ENCODE measurements around the gene GOLIM4.
A peak's percentile ranks its signal among the peaks of the same experiment; 100 is the strongest.
"Not testable (repeated sequence)": the region's sequence is repeated elsewhere in the genome, so short reads cannot be mapped to it uniquely, and the experiment has no call there.

GOLIM4 gene

DNA sequence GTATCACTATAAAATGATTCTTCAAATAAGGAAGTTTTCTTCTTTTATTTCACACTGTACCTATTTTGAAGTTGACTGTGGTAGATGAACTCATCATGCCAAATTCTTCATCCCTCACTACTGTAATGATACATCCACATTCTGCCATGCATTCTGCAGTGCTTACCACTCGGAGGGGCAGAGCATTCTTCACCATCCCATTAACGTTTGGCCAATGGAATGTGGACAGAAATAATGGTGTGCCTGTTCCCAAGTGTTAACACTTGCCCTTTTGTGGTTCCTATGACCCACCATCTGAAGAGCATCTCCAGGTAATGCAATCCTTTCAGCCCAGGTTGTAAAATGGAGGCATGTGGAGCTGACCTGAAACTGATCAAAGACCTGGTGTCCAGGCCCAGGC lies 18.6 kb downstream of the GOLIM4 start:
- peak; percentile 93 for DNase-seq (ENCODE audit: low spot score)

DNA sequence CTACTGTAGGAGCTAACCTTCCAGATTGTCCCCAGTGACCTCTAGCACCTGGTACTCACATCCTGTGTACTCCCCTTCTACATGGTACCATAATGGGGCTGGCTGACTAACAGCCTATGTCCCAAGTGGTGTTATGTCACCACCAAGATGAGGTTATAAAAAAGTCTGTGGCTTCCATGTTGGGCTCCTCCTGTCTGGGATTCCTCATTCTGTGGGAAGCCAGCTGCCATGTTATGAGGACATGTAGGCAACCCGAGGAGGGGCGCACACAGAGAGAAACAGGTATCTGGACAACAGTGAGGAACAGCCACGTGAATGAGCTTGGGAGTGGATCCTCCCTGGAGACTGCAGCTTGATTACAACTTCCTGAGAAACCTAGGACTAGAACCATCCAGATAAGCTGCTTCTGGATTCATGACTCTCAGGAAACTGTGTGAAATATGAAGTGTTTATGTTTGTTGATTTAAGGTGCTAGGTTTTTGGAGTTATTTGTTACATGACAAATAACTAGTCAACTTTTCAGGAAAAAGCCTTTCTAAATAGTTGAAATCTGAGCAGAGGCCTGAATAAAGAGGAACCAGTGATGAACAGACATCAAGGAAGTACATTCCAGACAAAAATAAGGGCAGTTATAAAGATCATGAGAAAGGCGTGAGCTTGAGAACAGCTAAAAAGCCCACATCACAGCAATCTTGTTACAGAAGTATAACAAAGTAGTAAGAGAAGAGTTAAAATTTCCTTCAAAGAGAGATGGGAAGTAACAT lies 21.7 kb downstream of the GOLIM4 start:
- peak; percentile 6 for DNase-seq (ENCODE audit: low spot score)

DNA sequence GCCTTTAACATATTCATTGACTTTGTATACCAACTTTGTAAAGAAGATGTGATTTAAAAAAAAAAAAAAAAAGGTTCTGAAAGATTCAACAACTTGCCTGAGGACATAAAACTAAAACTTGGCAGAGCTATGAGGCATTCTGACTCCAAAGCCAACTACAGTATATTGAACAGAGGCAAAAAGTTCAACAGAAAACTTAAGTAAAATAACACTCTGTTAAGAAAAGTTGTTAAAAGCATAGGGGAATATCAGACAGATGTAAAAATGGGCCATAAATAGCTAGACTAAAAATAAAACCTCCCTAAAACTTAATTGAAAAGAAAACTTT lies 23.4 kb downstream of the GOLIM4 start:
- DNase-seq (ENCODE audit: low spot score): no peak

DNA sequence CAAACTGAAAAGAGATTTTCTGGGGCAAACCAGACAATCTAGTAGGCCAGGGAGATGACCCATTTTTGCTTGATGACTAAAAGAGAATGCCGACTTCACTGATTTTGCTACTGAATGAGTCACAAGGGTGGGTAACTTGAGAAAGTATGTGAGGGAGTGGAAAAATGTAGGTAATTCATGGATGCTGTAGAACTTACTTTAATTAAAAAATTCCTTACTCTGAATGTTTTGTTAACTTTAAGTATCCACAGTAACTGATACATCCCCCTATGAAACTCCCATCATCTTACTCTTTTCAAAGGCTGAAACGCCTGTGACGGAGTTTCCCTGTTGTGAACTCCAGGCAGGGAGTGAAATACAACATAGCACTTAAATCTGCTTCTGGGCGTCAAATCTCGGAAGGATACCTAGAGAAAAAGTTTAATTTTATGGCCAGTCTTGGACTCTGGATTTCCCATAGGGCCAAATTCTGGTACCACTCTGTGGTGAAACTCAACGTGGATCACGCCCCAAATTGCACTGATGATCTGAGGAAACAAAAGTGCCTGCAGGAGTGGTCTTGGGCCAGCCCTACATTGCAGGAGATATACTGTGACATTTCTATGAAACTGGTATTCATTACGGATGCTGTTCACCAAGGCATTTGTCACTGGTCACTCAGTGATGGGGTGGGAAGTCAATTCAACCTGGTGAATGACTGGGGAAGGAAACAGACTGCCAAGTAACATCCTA lies 24.0 kb downstream of the GOLIM4 start:
- peak; percentile 9 for DNase-seq (ENCODE audit: low spot score)

DNA sequence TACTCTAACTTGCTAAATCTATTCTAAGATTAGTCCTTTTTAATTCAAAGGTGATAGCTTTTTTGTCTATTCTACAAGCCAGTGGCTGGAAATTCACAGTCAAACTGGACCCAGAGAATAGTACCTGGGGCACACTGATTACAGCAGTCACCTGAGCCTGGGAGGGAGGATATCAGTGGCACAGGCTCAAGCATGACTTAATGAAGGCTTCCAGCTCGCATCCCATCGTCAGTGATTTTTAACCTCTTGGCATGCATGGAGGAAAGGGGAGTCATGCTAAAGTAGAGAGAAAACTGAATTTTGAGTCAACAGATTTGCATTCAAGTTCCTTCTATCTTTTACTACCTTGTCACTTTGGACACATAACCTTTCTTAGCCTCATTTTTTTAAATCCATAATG lies 24.8 kb downstream of the GOLIM4 start:
- no peak for DNase-seq (ENCODE audit: low spot score)

- no peak for DNase-seq (ENCODE audit: low spot score)
Measured at GRCh38 chr3:168068346-168068745, 27.4 kb downstream of the GOLIM4 start.

GRCh38 chr3:168066882-168067281 lies 28.8 kb downstream of the GOLIM4 start:
- no peak for DNase-seq (ENCODE audit: low spot score)

DNA sequence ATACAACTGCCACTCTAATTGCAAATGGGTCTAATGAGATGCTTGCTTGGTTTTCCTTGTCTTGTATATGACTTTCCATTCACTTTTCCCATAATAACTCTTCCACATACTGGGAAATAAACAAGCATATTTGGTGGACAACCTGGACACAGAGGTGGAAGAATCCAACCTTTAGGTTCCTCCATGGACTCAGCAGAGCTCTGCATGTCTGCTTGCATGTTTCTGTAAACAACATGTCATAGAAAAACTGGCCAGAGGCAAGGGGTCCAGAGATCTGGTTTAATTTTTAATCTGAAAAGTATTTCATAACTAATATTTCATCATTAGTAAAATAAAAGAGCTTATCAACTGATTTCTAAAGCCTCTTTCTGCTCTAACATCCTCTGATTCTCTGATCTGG lies 30.2 kb downstream of the GOLIM4 start:
- no peak for DNase-seq (ENCODE audit: low spot score)

- DNase-seq (ENCODE audit: low spot score): no peak
Measured at GRCh38 chr3:168063122-168063521, 32.6 kb downstream of the GOLIM4 start.

GRCh38 chr3:168062679-168063078 lies 33.0 kb downstream of the GOLIM4 start:
- DNase-seq (ENCODE audit: low spot score): no peak

DNA sequence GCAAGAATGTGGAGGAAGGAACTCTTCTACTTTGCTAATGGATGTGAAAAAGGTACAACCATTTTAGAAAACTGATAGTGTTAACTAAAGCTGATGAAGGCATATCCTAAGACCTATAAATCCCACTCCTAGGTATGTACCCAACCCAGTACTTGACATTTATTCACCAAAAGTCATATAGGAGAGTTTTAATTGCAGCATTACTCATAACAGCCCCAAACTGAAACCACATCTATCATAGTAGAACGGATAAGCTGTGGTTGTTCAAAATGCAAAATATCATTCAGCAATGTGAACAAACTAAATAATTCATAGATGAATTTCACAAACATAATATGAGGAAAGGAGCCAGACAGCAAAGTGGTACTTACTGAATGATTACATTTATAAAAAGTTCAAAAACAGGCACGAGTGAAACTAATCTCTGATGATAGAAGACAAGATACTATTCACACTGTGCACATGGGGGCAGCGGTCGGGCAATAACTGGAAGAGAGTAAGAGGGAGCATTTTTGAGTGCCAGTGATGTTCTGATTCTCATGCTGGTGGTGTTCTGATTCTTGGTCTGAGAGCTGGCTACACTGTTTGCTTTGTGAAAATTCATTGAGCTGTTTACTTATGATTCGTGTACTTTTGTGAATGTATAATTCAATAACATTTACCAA lies 34.3 kb downstream of the GOLIM4 start:
- DNase-seq (ENCODE audit: low spot score): no peak

DNA sequence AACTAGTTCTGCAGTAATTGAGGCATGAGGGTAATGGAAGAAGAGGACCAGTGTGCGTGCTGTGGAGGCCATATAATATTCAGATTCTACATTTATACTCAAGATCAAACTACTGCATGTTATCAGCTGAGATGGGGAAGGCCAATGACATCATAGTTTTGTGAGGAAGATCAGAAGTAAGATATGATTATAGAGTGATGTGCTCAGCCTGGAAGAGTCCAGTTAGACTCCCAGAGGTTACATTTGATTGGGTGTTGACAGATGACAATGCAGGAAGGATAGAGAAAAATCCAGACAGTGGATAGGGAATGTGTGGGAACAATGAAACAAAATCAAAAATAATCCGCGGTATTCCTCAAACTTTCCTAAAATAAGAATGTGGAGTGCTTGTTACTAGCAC lies 35.4 kb downstream of the GOLIM4 start:
- no peak for DNase-seq (ENCODE audit: low spot score)

- DNase-seq (ENCODE audit: low spot score): no peak
Measured at GRCh38 chr3:168058481-168058880, 37.2 kb downstream of the GOLIM4 start.

DNA sequence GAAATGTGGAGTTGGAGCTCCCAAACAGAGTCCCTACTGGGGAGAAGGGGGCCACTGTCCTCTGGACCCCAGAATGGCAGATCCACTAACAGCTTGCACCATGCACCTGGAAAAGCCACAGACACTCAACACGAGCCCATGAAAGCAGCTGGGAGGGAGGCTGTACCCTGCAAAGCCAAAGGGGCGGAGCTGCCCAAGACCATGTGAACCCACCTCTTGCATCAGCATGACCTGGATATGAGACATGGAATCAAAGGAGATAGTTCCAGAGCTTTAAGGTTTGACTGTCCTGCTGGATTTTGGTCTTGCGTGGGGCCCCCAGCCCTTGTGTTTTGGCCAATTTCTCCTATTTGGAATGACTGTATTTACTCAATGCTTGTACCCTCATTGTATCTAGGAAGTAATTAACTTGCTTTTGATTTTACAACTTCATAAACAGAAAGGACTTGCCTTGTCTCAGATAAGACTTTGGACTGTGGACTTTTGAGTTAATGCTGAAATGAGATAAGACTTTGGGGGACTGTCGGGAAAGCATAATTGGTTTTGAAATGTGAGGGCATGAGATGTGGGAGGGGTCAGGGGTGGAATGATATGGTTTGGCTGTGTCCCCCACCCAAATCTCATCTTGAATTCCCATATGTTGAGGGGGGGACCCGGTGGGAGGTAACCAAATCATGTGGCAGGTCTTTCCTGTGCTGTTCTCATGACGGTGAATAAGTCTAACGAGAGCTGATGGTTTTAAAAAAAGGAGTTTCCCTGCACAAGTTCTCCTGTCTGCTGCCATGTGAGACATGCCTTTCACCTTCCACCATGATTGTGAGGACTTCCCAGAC lies 39.1 kb downstream of the GOLIM4 start:
- not testable (repeated sequence) for DNase-seq (ENCODE audit: low spot score)

DNA sequence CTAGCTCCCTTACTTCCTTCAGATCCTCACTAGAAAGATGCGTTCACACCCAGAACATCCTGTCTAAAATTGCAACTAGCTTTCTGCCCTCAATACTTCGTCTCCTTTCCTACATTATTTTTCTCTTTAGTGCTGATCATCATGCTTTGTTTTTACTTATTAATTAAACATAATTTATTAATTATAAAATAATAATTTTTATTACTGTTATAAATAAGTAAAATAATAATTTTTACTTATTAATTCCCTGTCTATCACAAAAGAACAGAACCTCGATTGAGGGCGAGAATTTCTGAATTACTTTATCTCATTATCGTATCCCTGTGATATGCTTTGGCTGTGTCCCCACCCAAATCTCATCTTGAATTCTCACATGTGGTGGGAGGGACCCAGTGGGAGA lies 41.3 kb downstream of the GOLIM4 start:
- no peak for DNase-seq (ENCODE audit: low spot score)

DNA sequence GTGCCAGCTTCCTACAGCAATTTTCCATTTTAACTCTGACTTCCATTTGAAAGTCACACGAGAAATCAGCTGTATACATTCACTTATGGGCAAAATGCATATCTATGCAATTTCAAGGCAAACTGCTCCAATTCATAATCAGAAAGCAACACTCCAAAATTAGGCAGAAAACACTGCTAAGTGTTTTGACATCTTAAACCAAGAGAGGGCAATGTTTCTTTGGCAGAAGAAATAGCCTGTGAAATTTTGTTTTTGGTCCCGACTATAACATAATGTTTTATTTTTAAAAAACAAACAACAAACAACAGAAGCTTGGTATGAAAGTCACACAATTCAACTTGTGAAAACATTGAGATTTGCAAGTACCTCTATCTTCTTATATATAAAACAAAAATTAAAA lies 42.6 kb downstream of the GOLIM4 start:
- DNase-seq (ENCODE audit: low spot score): no peak

DNA sequence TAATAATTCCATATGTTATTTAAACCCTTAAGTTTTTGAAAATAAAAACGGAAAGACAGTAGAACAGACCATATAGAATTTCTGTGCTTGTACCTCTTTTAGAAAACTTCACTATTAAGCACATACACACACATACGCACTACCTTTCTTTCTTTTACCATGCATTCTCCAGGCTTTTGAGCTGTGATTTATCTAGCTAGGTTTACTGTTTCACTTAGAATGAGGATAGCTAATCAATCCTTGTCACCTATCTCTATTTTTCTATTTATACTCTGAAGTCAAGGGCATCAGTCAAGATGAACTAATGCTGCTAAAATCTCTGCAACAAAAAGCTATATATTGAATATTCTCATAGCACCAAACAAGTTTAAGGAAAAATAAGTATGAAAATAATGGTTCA lies 43.2 kb downstream of the GOLIM4 start:
- no peak for DNase-seq (ENCODE audit: low spot score)

- DNase-seq (ENCODE audit: low spot score): no peak
Measured at GRCh38 chr3:168051531-168052471, 43.9 kb downstream of the GOLIM4 start.

- DNase-seq (ENCODE audit: low spot score): no peak
Measured at GRCh38 chr3:168051070-168051469, 44.7 kb downstream of the GOLIM4 start.

- no peak for DNase-seq (ENCODE audit: low spot score)
Measured at GRCh38 chr3:168049367-168049974, 46.3 kb downstream of the GOLIM4 start.
